GM10847 (cell line): ENCODE results near the gene CRYAA.

ENCODE experiments used
- POLR2A ChIP-seq: IDR thresholded peaks from 2 replicates; pipeline ENCODE4 v1.6.1; 2011; ENCODE audit not compliant: insufficient read length; ENCODE audit errors: extremely low read depth

CRYAA gene

DNA sequence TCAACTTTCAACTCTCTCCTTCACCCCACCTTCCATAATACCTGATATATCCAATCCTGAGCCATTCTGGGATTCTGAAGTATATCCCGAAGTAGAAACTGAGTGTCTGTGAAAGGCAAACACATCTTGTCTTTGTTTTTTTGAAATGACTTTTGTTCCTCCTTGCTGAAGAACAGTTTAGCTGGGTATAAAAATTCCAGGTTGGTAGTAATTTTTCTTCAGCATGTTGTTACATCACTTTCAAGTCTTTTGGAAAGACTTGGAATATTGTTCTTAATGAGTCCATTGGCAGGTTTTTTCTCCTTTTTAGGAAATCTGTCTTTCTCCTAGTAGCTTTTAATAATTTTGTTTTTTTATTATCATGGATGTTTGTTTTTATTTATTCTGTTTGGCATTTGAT lies 32.7 kb downstream of the CRYAA start:
- no peak for TF ChIP-seq POLR2A

DNA sequence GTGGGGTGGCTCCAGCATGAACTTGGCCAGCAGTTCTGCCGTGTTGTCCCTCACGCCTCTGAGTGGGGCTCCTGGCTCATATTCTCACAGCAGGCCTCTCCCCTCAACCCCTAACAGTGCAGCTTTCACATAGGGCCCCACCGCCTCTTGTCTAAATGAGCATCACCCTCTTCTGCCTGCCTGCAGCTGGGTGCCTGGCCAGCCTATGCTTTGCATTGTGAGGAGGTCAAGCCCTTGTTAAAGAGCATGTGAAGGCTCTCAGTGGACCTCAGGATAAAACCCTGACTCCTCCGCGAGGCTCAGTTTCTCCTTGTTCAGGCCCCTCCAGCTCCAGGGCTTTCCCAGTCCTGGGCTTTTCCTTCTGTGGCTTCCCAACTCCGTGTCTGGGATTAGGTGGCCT lies 34.8 kb downstream of the CRYAA start:
- TF ChIP-seq POLR2A, result no peak

- TF ChIP-seq POLR2A, result no peak
Observed at GRCh38 chr21:43204638-43205037, 35.8 kb downstream of the CRYAA start.

GRCh38 chr21:43206231-43207042 lies 37.6 kb downstream of the CRYAA start:
- TF ChIP-seq POLR2A, result no peak

GRCh38 chr21:43207043-43207315 lies 38.2 kb downstream of the CRYAA start:
- no peak for TF ChIP-seq POLR2A

- TF ChIP-seq POLR2A, result no peak
Observed at GRCh38 chr21:43207868-43208267, 39.1 kb downstream of the CRYAA start.

DNA sequence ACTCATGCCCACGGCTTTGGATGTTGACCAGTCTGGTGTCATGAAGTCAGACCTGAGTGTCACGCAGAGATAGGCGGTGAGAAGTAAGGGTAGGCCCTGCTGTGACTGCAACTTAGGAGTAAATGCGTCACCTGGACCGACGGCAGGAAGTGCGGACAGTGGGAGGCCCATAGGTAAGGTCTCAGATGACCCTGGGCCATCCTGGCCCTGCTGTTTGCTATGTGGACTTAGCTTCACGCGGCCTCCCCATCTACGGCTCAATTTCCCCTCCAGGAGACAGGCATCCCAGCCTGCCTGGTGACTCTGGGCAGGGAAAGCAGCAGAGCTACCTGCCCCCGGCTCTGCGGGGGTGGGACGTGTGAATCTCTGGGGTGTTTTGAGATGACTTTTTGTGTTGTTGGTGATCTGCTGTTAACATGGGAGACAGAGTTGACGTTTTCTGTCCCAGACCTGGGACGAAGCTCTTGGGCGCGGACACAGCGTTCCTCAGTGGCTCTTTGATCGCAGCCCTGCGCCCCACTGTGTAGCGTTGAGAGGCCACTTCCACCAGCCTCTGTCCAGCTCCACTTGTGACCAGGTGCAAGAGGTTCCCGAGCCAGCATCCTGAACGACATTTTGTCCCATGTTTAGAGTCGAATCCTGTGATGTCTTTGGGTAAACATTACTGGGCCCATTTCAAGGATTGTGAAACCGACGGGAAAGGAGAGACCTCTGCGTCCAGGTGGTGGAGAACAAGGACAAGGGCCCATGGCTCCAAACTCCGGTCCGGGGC lies 39.9 kb downstream of the CRYAA start:
- TF ChIP-seq POLR2A, result no peak

- TF ChIP-seq POLR2A, result no peak
Observed at GRCh38 chr21:43209575-43210453, 41.0 kb downstream of the CRYAA start.

DNA sequence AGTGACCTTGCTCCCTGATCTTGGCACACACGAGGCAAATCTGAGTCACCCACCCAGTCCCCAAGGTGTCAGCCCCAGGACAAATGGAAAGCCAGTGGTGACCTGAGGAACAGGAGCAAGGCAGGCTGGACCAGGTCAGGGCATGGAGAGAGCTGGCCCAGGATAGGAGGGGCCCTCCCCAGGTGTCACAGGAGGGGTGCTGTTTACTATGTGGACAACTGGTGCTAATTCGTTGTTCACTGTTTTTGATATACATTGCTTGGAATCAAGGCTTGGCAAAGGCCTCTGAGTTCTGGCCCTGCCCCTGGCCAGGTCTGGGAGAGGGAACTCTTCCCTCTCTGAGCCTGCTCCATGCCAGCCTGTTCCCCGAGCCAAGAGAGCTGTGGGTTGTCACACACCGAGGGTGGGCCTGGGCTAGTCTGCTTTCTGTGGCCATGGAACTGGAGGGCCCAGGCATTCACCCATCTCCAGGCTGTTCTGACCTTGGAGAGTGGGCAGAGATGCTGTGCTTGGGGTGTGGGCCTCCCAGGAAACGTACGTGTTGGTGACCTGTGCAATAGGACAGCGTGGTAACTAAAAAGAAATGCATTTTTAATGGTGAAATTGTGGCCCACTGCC lies 41.8 kb downstream of the CRYAA start:
- TF ChIP-seq POLR2A, result no peak

GRCh38 chr21:43211072-43211759 lies 42.4 kb downstream of the CRYAA start:
- TF ChIP-seq POLR2A, result no peak

- TF ChIP-seq POLR2A, result no peak
Observed at GRCh38 chr21:43211760-43212115, 42.9 kb downstream of the CRYAA start.
